Neural progenitor cell (in vitro differentiated cells): ENCODE data around the gene CRACDL. TPM values are rescaled to one million over a fixed set of nuclear protein-coding genes. Genes with fewer than 3 reads are reported as not detected.

Experiments used
- DNase-seq: peaks from one replicate; pipeline ENCODE4 v3.0.0-alpha.2; 2016; ENCODE audit warnings: low spot score
- H2AFZ ChIP-seq: fragments of 200-600 bp; sonication (generic); replicated peaks from 2 replicates; pipeline ENCODE4 v1.6.1; 2016; ENCODE audit warnings: antibody characterized with exemption
- H3F3A ChIP-seq: fragments of 200-600 bp; sonication (generic); 2 replicates; pipeline ENCODE4 v1.6.1; 2016; ENCODE audit warnings: antibody characterized with exemption, low read depth
- H3K27ac ChIP-seq: fragments of 200-600 bp; sonication (generic); 2 replicates; pipeline ENCODE4 v1.5.1; 2016; ENCODE audit warnings: mild to moderate bottlenecking
- H3K27me3 ChIP-seq: fragments of 200-600 bp; sonication (generic); 2 replicates; pipeline ENCODE4 v1.6.1; 2016; ENCODE audit warnings: mild to moderate bottlenecking, moderate library complexity
- H3K36me3 ChIP-seq: fragments of 200-600 bp; sonication (generic); 2 replicates; pipeline ENCODE4 v1.5.1; 2016
- H3K4me1 ChIP-seq: fragments of 200-600 bp; sonication (generic); 2 replicates; pipeline ENCODE4 v1.6.1; 2016; ENCODE audit warnings: mixed run types
- H3K4me2 ChIP-seq: fragments of 200-600 bp; sonication (generic); 2 replicates; pipeline ENCODE4 v1.6.1; 2016
- H3K4me3 ChIP-seq: fragments of 200-600 bp; sonication (generic); 2 replicates; pipeline ENCODE4 v1.5.1; 2016
- H3K79me2 ChIP-seq: fragments of 200-600 bp; sonication (generic); 2 replicates; pipeline ENCODE4 v1.6.1; 2016; ENCODE audit warnings: low read depth
- H3K9ac ChIP-seq: fragments of 200-600 bp; sonication (generic); 2 replicates; pipeline ENCODE4 v1.6.1; 2016
- H3K9me3 ChIP-seq: fragments of 200-600 bp; sonication (generic); 2 replicates; pipeline ENCODE4 v1.5.1; 2016; ENCODE audit warnings: low read depth
- H4K20me1 ChIP-seq: fragments of 200-600 bp; sonication (generic); 2 replicates; pipeline ENCODE4 v1.6.1; 2016; ENCODE audit warnings: low read depth
- H3K27ac Mint-ChIP-seq: 3 replicates; pipeline ENCODE4 v1.8.0; 2021; ENCODE audit warnings: mixed read lengths
- H3K27me3 Mint-ChIP-seq: 2 replicates; pipeline ENCODE4 v1.8.0; 2022; ENCODE audit warnings: low read depth, mild to moderate bottlenecking, inconsistent platforms, moderate library complexity, mixed read lengths; ENCODE audit not compliant: insufficient read depth
- H3K36me3 Mint-ChIP-seq: 3 replicates; pipeline ENCODE4 v1.8.0; 2021; ENCODE audit warnings: mixed read lengths
- H3K4me1 Mint-ChIP-seq: 3 replicates; pipeline ENCODE4 v1.8.0; 2021; ENCODE audit warnings: mixed read lengths
- H3K4me3 Mint-ChIP-seq: 3 replicates; pipeline ENCODE4 v1.8.0; 2021; ENCODE audit warnings: mild to moderate bottlenecking, moderate library complexity, mixed read lengths
- H3K9me3 Mint-ChIP-seq: 3 replicates; pipeline ENCODE4 v1.8.0; 2020; ENCODE audit warnings: mixed read lengths
- CTCF ChIP-seq: fragments of 200-600 bp; sonication (generic); IDR thresholded peaks from 2 replicates; pipeline ENCODE4 v1.5.1; 2017; ENCODE audit warnings: antibody characterized with exemption, mild to moderate bottlenecking
- EZH2 ChIP-seq: fragments of 200-600 bp; sonication (generic); IDR thresholded peaks from 2 replicates; pipeline ENCODE4 v1.6.1; 2017; ENCODE audit warnings: antibody characterized with exemption, mild to moderate bottlenecking, moderate library complexity
- EZH2phosphoT487 ChIP-seq: fragments of 200-600 bp; sonication (generic); IDR thresholded peaks from 2 replicates; pipeline ENCODE4 v1.6.1; 2017; ENCODE audit warnings: antibody characterized with exemption
- total RNA-seq: library from RNA; depleted of rRNA; stranded (reverse); fragments of >200 nt; gene quantifications from 2 replicates; pipeline ENCODE4 v1.2.3, GENCODE V29; 2015; ENCODE audit warnings: low replicate concordance

Gene CRACDL
- total RNA-seq, 1 donor from 2014 or later = 0.07 TPM

DNA sequence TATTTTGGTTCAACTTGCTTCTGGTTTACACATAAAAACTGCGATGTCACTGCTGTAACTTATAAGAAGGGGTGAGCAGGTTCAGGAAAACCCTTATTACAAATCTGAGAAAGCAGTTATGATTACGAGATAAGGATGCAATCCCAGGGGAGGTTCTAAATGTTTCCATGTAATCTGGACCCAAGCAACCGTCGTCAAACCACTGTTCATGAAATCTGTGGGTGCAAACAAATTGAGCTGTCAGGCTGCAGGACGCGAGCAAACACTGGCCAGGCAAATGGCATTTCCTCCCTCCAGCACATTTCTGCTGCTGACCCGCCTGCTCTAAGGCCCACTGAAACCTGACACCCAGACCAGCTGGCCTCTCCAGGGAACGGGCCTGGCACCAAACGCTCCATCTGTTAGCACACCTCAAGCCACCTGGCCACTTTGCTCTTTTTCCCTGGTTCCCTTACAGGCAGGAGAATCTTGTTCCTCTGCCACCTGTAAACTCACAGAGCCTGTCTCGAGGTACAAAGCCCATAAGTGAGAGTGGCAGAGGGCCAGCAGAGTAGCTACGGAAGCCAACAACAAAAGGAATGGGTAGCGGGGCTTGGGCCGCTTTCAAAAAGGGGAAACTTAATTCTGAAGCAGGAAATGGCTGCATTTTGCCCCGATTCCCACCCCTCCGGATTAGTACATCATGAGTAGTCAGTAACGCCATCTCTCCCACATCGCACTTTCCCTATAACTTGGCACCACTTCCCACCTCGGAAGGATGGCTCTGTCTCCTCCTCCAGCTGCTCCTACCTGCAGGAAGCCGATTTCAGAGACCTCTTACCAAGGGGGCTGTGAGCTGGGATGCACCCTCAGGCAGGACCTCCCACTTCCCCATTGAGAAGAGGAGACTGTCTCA, 26.5 kb downstream of the CRACDL start:
- Histone ChIP-seq H3K4me3 (no peak overlapping the region), H3K27me3 (no peaks in the 10 kb centered on the region), H3K79me2 (no peaks in the 10 kb centered on the region), H3K9me3 (no peaks in the 10 kb centered on the region), H2AFZ (peak overlapping the region; percentile 87), H3F3A (peaks cover 6% of the 10 kb centered on the region), H3K4me2 (peak overlapping the region; percentile 53), H4K20me1 (no peaks in the 10 kb centered on the region), H3K4me1 (peaks cover 17% of the 10 kb centered on the region), H3K36me3 (no peaks in the 10 kb centered on the region), H3K27ac (no peak overlapping the region), H3K9ac (no peak overlapping the region)
- Mint-ChIP-seq H3K9me3 (no peaks in the 10 kb centered on the region), H3K4me1 (peaks cover 31% of the 10 kb centered on the region), H3K27ac (no peak overlapping the region), H3K36me3 (no peaks in the 10 kb centered on the region), H3K4me3 (peak overlapping the region; percentile 48), H3K27me3 (peaks cover 6% of the 10 kb centered on the region)
- TF ChIP-seq EZH2 = no peak
- DNase-seq = peak; percentile 79

- H3K9me3 ChIP-seq = no peaks in the 10 kb centered on the region
- no peaks in the 10 kb centered on the region for H3K36me3 Mint-ChIP-seq
- H3K9ac ChIP-seq = no peak overlapping the region
- no peaks in the 10 kb centered on the region for H3K27me3 ChIP-seq
- no peak overlapping the region for H2AFZ ChIP-seq
- no peak for DNase-seq
- H3K4me1 ChIP-seq = peaks cover 17% of the 10 kb centered on the region
- H3K36me3 ChIP-seq = no peaks in the 10 kb centered on the region
- peak overlapping the region; percentile 53 for H3K4me2 ChIP-seq
- H3K9me3 Mint-ChIP-seq = no peaks in the 10 kb centered on the region
- peaks cover 6% of the 10 kb centered on the region for H3F3A ChIP-seq
- H3K27me3 Mint-ChIP-seq = peaks cover 6% of the 10 kb centered on the region
- no peak overlapping the region for H3K27ac ChIP-seq
- H3K27ac Mint-ChIP-seq = peak overlapping the region; percentile 35
- H3K4me3 Mint-ChIP-seq = no peak overlapping the region
- peaks cover 38% of the 10 kb centered on the region for H3K4me1 Mint-ChIP-seq
- H4K20me1 ChIP-seq = no peaks in the 10 kb centered on the region
- H3K79me2 ChIP-seq = no peaks in the 10 kb centered on the region
- TF ChIP-seq EZH2phosphoT487 (no peak), CTCF (no peak)
- no peak overlapping the region for H3K4me3 ChIP-seq
Observed at GRCh38 chr2:98908931-98909316, 27.1 kb downstream of the CRACDL start.

DNA sequence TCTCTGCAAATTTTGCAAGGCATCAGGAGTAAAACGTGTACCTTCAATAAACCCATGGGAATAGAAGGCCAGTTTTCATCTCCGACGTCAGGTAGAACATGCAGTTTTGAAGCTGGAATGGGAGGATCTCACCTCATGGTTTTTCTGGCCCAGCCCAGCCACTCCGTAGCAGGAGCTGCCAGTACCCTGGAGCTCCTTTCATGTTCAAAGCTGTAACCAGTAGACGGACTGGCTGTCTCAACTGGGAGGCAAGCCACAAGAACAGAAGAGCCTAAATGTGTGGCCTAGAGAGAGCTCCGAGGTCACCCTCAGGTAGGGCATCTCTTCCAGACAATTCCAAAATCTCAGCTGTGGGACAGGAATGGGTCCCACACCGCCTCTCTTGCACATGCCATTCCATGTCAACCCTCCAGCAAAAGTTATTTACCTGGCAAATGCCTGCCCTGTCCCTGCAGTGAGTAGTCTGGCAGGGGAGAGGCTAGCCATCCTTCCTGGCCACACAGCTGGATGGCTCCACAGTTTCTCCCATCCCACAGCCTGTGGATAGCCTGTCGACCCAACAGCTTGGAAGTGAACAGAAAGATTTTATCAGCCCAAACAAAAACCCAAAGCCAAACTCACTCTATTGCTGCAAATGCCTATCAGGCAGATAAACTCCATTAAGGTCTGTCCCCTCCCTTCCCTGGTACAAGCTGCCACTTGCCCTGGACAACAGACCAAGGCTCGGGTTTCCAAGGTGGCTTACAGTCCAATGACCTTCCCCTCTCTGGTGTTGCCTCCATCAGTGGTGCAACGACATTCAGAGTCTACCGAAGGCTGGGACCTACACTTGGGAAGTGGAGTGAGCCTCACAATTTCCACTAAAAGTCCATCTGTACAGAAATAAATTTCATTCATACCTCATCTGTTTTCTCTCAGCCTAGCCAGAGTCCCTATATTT, 27.8 kb downstream of the CRACDL start:
- DNase-seq = no peak
- peaks cover 17% of the 10 kb centered on the region for H3K4me1 ChIP-seq
- no peak overlapping the region for H3K4me2 ChIP-seq
- Mint-ChIP-seq H3K4me1 (peaks cover 42% of the 10 kb centered on the region), H3K4me3 (no peak overlapping the region), H3K36me3 (no peaks in the 10 kb centered on the region), H3K9me3 (no peaks in the 10 kb centered on the region), H3K27me3 (peaks cover 6% of the 10 kb centered on the region), H3K27ac (peak overlapping the region; percentile 35)
- H4K20me1 ChIP-seq = no peaks in the 10 kb centered on the region
- no peak overlapping the region for H3K4me3 ChIP-seq
- H3F3A ChIP-seq = peaks cover 6% of the 10 kb centered on the region
- H3K79me2 ChIP-seq = no peaks in the 10 kb centered on the region
- TF ChIP-seq CTCF (no peak), EZH2 (no peak), EZH2phosphoT487 (no peak)
- H3K9me3 ChIP-seq = no peaks in the 10 kb centered on the region
- no peaks in the 10 kb centered on the region for H3K36me3 ChIP-seq
- H3K27me3 ChIP-seq = no peaks in the 10 kb centered on the region
- no peak overlapping the region for H3K9ac ChIP-seq
- H2AFZ ChIP-seq = no peak overlapping the region
- H3K27ac ChIP-seq = no peak overlapping the region
